HTERT RPE-1 (cell line): ENCODE measurements around the gene LARP4B.
"Not testable (repeated sequence)": the region's sequence is repeated elsewhere in the genome, so short reads cannot be mapped to it uniquely, and the experiment has no call there.

Experiments
- in situ Hi-C: fragments of 300-500 bp; cut with MboI; formaldehyde crosslinking; loops from 4 replicates; pipeline ENCODE4 v1.14.3; 2020; ENCODE audit warnings: low sequenced_read_pairs

LARP4B gene

DNA sequence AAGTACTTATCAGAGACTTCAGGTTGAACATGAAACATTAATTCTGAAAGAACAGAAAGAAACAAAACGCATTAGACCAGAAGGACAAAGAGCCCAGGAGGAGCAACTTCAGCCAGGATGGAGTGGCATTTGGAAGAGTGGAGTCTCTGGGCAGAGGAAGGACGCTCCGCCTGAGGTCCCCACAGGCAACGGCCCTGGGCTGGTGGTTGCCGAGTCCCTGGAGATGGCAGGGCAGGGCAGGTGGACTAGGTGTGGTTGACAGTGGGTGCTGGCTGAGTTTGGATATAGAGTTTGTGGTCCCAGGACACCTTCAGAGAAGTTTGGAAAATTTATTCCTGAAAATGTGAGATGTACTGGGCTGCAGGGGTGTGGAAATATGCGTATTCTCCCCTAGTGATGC, 27.4 kb upstream of the LARP4B start:
- in situ Hi-C loops: no loop called here

- in situ Hi-C loops: no loop called here
Measured at GRCh38 chr10:958106-958505, 26.6 kb upstream of the LARP4B start.

DNA sequence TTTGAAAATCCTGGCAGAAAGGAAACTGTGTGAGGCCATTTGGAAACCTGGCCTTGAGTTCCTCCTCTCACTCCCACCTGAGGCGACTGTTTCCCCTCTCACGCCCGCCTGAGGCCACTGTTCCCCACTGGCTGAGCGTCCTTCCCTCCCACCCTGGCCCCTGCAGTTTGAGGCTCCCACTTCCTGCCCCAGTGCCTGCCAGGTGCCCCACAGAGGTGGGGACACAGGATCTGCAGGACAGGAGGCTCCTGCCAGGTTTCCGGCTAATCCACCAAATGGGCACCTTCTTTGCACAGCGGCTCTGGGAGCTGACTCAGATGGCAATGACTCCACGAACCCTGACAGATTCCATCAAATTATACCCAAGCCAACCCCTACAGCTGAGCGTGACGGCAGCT, 24.3 kb upstream of the LARP4B start:
- in situ Hi-C loops: no loop called here

- in situ Hi-C loops: no loop called here
Measured at GRCh38 chr10:955127-955819, 23.8 kb upstream of the LARP4B start.

GRCh38 chr10:954396-954795, 22.9 kb upstream of the LARP4B start:
- in situ Hi-C loops: no loop called here

GRCh38 chr10:953836-954235, 22.3 kb upstream of the LARP4B start:
- in situ Hi-C loops: no loop called here

DNA sequence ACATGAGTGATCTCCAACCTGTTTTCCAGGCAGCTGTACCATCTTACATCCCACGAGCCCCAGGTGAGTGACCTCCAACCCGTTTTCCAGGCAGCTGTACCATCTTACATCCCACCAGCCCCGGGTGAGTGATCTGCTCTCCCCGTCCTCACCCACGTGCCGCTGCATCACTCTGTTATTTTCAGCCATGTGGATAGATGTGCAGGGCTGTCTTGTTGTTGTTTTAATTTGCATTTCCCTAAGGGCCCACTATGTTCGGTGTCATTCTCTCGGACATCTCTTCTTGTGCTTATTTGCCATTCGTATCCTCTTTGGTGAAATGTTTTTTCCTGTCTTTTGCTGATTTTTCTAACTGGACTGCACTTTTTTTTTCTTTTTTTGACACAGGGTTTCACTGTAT, 17.9 kb upstream of the LARP4B start:
- in situ Hi-C loops: no loop called here

DNA sequence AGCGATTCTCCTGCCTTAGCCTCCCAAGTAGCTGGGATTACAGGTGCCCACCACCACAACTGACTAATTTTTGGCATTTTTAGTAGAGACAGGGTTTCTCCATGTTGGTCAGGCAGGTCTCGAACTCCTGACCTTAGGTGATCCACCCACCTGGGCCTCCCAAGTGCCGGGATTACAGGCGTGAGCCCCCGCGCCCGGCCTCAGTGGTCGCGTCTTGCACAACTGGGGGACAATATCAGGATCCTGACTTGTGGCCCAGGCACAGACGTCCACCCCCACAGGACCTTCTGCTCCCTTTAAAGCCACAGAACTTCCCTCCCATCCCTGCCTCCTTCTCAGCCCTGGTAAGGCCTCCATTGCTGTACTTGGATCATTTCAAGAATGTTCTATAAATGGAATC, 16.8 kb upstream of the LARP4B start:
- in situ Hi-C loops: no loop called here

- in situ Hi-C loops: no loop called here
Measured at GRCh38 chr10:947881-948280, 16.4 kb upstream of the LARP4B start.

DNA sequence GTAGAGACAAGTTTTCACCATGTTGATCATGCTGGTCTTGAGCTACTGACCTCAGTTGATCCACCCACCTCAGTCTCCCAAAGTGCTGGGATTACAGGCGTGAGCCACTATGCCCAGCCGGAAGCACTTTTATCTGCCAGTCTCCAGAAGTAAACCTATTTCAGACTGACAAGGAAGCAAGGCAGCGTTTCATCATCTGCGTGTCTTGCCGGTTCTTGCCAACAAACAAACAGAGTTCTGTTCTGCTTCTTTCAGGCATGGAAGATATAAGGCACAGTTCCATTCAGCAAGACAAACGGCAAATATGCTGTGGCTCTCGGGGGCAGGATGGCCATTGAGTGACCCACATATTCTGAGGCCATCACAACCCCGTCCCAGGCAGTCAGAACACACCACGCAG, 15.5 kb upstream of the LARP4B start:
- in situ Hi-C loops: no loop called here

DNA sequence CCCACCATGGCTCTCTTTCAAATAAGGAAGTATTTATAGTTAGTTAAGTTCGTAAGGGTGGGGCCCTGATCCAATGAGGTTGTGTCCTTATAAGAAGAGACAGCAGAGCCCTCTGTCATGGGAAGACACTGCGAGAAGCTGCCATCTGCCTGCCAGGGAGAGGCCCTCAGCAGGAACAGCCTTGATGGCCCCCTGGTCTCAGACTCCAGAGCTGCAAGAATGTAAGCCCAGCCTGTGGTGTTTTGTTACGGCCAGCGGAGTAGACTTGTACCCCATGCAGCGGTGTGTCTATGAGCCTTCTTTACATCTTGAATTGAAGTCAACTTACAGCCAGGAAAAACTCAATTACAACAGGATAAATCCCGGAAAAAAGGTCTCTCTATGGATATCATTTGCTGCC, 14.3 kb upstream of the LARP4B start:
- in situ Hi-C loops: no loop called here

DNA sequence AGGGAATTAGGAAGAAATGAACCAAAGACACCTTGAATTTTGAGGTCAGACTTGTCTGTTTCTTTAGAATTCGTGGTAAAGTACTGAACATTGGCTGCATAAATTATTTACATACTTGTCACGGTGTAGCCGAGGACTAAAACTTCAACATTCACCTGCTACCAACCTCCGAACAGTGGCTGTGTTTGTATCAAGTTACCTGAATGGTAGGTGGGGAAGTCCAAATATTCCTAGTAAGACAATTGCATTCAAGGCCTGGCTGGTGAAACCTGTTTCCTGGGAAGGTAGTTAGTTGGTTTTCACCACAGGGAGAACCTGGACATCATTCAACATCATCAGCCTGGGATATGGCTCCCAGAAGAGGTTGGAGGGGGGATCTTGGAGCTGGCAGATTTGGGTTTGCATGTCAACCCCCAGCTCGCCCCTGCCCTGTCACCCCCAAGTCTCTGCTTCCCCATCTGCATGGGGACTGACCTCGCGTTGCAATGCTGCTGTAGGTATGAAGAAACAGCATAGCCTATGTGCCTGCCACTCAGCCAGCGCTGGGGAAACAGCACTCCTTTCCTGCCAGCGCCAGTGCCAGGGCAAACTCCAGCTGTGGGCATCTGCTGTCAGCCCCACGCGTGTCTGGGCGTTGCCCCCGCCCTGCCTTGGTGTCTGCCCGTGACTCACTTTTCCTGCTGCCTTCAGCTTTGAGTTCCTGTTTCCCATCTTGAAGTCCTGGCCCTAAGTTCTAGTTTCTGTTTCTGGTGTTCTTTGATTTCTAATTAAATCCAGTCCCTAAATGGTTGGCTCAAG, 12.7 kb upstream of the LARP4B start:
- in situ Hi-C loops: no loop called here

DNA sequence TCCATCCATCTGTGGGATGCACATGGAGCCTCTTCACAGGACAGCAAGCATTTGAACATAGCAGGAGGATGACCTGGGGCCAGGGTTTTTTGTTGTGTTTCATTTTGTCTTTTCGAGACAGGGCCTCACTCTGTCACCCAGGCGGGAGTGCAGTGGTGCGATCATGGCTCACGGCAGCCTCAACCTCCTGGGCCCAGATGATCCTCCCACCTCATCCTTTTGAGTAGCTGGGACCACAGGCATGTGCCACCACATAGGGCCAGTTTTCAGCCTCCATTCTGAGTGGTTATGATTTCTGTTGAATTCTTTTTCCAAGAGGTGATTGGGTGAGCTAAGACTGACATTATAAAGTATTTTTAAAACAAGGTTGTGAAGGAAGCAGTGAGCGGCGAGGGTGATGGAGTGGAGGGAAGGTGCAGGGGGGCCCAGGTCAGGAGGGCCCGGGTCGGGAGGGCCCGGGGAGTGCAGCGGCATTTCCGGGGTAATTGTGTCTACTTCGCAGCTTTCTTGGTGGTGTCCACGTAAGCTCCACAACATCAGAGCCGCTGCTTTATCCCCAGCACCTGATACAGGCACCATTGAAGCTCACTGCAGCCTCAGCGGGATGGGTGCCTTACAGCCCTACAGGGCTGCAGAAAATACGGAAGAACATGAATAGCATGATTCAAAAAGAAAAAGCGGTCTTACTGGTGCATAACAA, 12.0 kb upstream of the LARP4B start:
- in situ Hi-C loops: no loop called here

GRCh38 chr10:938941-939678, 7.6 kb upstream of the LARP4B start:
- in situ Hi-C loops: no loop called here

GRCh38 chr10:934746-935406, 3.4 kb upstream of the LARP4B start:
- in situ Hi-C loops: no loop called here

GRCh38 chr10:934165-934564, 2.7 kb upstream of the LARP4B start:
- in situ Hi-C loops: not testable (repeated sequence)

DNA sequence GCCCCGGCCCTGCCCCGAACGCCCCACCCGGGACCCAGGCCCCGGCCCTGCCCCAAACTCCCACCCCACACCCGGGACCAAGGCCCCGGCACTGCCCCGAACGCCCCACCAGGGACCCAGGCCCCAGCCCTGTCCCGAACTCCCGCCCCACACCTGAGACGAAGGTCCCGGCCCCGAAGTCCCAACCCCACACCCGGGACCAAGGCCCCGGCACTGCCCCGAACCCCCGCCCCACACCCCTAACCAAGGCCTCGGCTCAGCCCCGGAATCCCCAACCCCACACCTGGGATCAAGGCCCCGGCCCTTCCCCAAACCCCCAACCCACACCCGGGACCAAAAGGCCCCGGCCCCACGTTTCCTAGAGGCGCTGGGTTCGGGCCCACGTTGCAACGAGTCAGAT, 1.1 kb upstream of the LARP4B start:
- in situ Hi-C loops: no loop called here

DNA sequence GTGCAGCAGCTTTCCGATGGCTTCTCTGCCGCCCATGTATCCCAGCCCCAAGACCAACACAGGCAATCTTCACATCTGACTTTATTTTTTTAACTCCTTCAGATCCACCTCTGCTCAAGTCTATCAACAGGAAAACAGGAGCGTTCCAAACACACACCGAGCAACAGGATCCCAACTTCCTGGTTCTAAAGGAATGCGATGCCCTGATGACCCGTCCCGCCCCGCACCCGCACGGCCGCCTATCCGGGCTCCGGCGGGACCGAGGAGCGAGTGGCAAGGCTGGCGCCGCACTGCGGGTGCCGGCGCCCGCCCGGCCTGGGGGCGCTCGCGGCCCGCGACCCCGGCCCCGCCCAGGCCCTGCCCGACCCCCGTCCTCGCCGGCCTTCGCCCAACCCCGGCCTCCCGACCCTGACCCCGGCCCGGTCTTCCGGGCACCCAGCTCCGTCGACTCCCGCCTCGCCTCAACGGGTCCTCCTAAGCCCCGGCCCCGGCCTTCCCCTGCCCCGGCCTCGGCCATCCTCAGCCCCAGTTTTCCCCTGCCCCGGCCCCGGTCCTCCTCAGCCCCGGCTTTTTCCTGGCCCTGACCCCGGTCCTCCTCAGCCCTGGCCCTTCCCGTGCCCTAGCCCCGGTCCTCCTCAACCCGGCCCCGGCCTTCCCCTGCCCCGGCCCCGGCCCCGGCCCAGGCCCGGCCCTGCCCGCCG, 730 bp downstream of the LARP4B start:
- in situ Hi-C loops: no loop called here

GRCh38 chr10:929960-930624, 1.4 kb downstream of the LARP4B start:
- in situ Hi-C loops: no loop called here

DNA sequence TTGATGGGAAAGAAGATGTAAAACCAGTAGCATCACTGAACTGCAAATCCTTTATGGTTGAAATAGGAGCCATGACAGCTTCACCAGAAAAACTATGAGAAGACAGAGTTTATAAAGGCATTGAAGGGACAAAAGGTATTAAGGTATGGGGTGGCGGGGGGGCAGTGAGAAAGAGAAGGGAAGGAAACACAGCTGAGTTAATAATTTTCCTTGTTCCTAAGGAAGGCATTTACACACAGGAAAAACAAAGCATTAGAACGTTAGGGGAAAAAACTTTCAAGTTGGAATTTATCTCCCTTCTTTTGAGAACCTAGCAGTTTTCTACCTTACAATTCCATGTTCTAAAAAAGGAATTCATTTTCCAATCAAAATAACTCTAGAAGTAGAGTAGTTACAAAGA, 4.4 kb downstream of the LARP4B start:
- in situ Hi-C loops: no loop called here
